H1 (cell line): ENCODE measurements around the gene SYT14. TPM values are rescaled to one million over a fixed set of nuclear protein-coding genes. Genes with fewer than 3 reads are reported as not detected.
A peak's percentile ranks its signal among the peaks of the same experiment; 100 is the strongest.

Experiments used
- CTCF ChIA-PET: fragments of 300-600 bp; sonication (Branson Sonifier 250); formaldehyde crosslinking; loops from one replicate; lab custom pipeline; 2021; ENCODE audit not compliant: partially characterized antibody; lab: Charles Lee
- POLR2A ChIA-PET: fragments of 300-600 bp; sonication (Branson Sonifier 250); formaldehyde crosslinking; loops from one replicate; lab custom pipeline; 2021; ENCODE audit warnings: inconsistent platforms; ENCODE audit not compliant: partially characterized antibody; lab: Charles Lee
- DNase-seq, 2 experiments: peaks; one replicate each; pipeline versions ENCODE4 v3.0.0 to v3.0.0-alpha.2; 2010 to 2022; ENCODE audit warnings: low spot score in 2 of 2, low read depth in 1 of 2, mixed read lengths in 1 of 2
- FAIRE-seq: peaks from 2 replicates; lab custom pipeline; 2011; peaks lifted over from hg19 to GRCh38; lab: Jason Lieb, UNC
- H2AFZ ChIP-seq: 2 replicates; pipeline ENCODE4 v1.8.1; 2012; ENCODE audit warnings: low read length, inconsistent platforms
- H2AK5ac ChIP-seq: 2 replicates; pipeline ENCODE4 v1.6.1; 2013; ENCODE audit warnings: low read depth, low read length
- H2BK120ac ChIP-seq: replicated peaks from 2 replicates; pipeline ENCODE3; 2013; ENCODE audit warnings: low read depth, low read length, inconsistent platforms
- H2BK12ac ChIP-seq: 2 replicates; pipeline ENCODE4 v1.6.1; 2013; ENCODE audit warnings: low read depth, low read length
- H2BK15ac ChIP-seq: 2 replicates; pipeline ENCODE4 v1.6.1; 2013; ENCODE audit warnings: low read length
- H2BK20ac ChIP-seq: 2 replicates; pipeline ENCODE4 v1.6.1; 2013; ENCODE audit warnings: low read length
- H2BK5ac ChIP-seq: 2 replicates; pipeline ENCODE4 v1.6.1; 2013; ENCODE audit warnings: low read depth, low read length
- H3K14ac ChIP-seq: 2 replicates; pipeline ENCODE4 v1.6.1; 2013; ENCODE audit warnings: inconsistent platforms; ENCODE audit not compliant: insufficient read length
- H3K18ac ChIP-seq: 2 replicates; pipeline ENCODE4 v1.6.1; 2013; ENCODE audit warnings: low read length; ENCODE audit errors: extremely low read depth
- H3K23ac ChIP-seq: 2 replicates; pipeline ENCODE4 v1.6.1; 2013; ENCODE audit warnings: inconsistent platforms; ENCODE audit not compliant: insufficient read length
- H3K23me2 ChIP-seq: 2 replicates; pipeline ENCODE4 v1.6.1; 2013; ENCODE audit warnings: low read depth, low read length
- H3K27ac ChIP-seq: 2 replicates; pipeline ENCODE4 v1.6.1; 2011; ENCODE audit warnings: low read depth, low read length, inconsistent platforms
- H3K27me3 ChIP-seq, 4 experiments: replicated peaks in 1 of 4; 1 replicate in 1 of 4; 2 replicates in 3 of 4; pipeline versions ENCODE4 v1.6.1 to v1.8.1; 2011 to 2013; ENCODE audit warnings: low read length in 3 of 4, mild to moderate bottlenecking in 3 of 4, inconsistent platforms in 2 of 4, mixed read lengths in 2 of 4, moderate library complexity in 1 of 4; ENCODE audit not compliant: control insufficient read depth in 3 of 4, insufficient read depth in 3 of 4; ENCODE audit errors: extremely low read depth in 1 of 4
- H3K36me3 ChIP-seq, 4 experiments: 2 replicates each; pipeline versions ENCODE4 v1.6.1 to v1.8.1; 2011 to 2013; ENCODE audit warnings: mild to moderate bottlenecking in 4 of 4, low read length in 3 of 4, moderate library complexity in 2 of 4, control low read depth in 1 of 4, inconsistent platforms in 1 of 4; ENCODE audit not compliant: insufficient read depth in 4 of 4, control insufficient read depth in 2 of 4
- H3K4ac ChIP-seq: replicated peaks from 2 replicates; pipeline ENCODE3; 2013; ENCODE audit warnings: low read length, low read depth, mixed read lengths, inconsistent platforms; ENCODE audit not compliant: insufficient read length
- H3K4me1 ChIP-seq, 4 experiments: replicated peaks in 1 of 4; 1 replicate in 1 of 4; 2 replicates in 3 of 4; pipeline versions ENCODE4 v1.6.1 to v1.8.1; 2011 to 2013; ENCODE audit warnings: low read length in 3 of 4, inconsistent platforms in 2 of 4, mixed read lengths in 1 of 4; ENCODE audit not compliant: insufficient read depth in 4 of 4, control insufficient read depth in 3 of 4
- H3K4me2 ChIP-seq, 2 experiments: 2 replicates each; pipeline versions ENCODE4 v1.6.1 to v1.8.1; 2011 to 2013; ENCODE audit warnings: low read depth in 2 of 2, low read length in 2 of 2, control low read depth in 1 of 2, inconsistent platforms in 1 of 2, mild to moderate bottlenecking in 1 of 2; ENCODE audit not compliant: insufficient read depth in 1 of 2
- H3K4me3 ChIP-seq, 4 experiments: fragments of 200-600, 300-600 bp in 1 of 4; sonication (generic), shearing (Covaris generic), sonication (Bioruptor Twin) in 1 of 4; 2 replicates each; pipeline versions ENCODE4 v1.5.1 to v1.8.1; 2011 to 2016; ENCODE audit warnings: low read length in 4 of 4, low read depth in 3 of 4, control low read depth in 2 of 4, inconsistent platforms in 2 of 4, mild to moderate bottlenecking in 2 of 4, mixed read lengths in 1 of 4, moderate library complexity in 1 of 4; ENCODE audit not compliant: insufficient read depth in 2 of 4; ENCODE audit errors: extremely low read depth in 1 of 4
- H3K56ac ChIP-seq: replicated peaks from 2 replicates; pipeline ENCODE3; 2013; ENCODE audit warnings: low read depth, mild to moderate bottlenecking, mixed read lengths, low read length, inconsistent platforms; ENCODE audit not compliant: insufficient read length
- H3K79me1 ChIP-seq: 2 replicates; pipeline ENCODE4 v1.6.1; 2013; ENCODE audit warnings: low read depth, low read length, control low read depth
- H3K79me2 ChIP-seq, 2 experiments: 2 replicates each; pipeline versions ENCODE4 v1.6.1 to v1.8.1; 2012 to 2013; ENCODE audit warnings: low read length in 2 of 2, mild to moderate bottlenecking in 2 of 2, inconsistent platforms in 1 of 2; ENCODE audit not compliant: insufficient read depth in 2 of 2, control insufficient read depth in 1 of 2
- H3K9ac ChIP-seq, 4 experiments: replicated peaks in 1 of 4; 1 replicate in 1 of 4; 2 replicates in 3 of 4; pipeline versions ENCODE4 v1.6.1 to v1.8.1; 2011 to 2013; ENCODE audit warnings: low read depth in 3 of 4, low read length in 3 of 4, control low read depth in 2 of 4, mild to moderate bottlenecking in 2 of 4, moderate library complexity in 2 of 4, inconsistent platforms in 1 of 4; ENCODE audit errors: extremely low read depth in 1 of 4
- H3K9me3 ChIP-seq, 2 experiments: 2 replicates each; pipeline versions ENCODE4 v1.6.1 to v1.8.1; 2012 to 2013; ENCODE audit warnings: mild to moderate bottlenecking in 2 of 2, moderate library complexity in 2 of 2, control low read depth in 1 of 2, inconsistent platforms in 1 of 2, low read depth in 1 of 2, low read length in 1 of 2, mixed read lengths in 1 of 2; ENCODE audit not compliant: insufficient read depth in 2 of 2
- H4K20me1 ChIP-seq, 2 experiments: replicated peaks in 1 of 2; 2 replicates each; pipeline versions ENCODE3 to v1.8.1; 2011 to 2013; ENCODE audit warnings: inconsistent platforms in 2 of 2, low read length in 2 of 2, mild to moderate bottlenecking in 1 of 2; ENCODE audit not compliant: insufficient read depth in 2 of 2, control insufficient read depth in 1 of 2
- H4K5ac ChIP-seq: 2 replicates; pipeline ENCODE4 v1.6.1; 2013; ENCODE audit warnings: low read length, low read depth, mixed read lengths, inconsistent platforms; ENCODE audit not compliant: insufficient read length
- H4K8ac ChIP-seq: 2 replicates; pipeline ENCODE4 v1.8.0; 2013; ENCODE audit warnings: mild to moderate bottlenecking, moderate library complexity, low read length, inconsistent platforms; ENCODE audit not compliant: insufficient read depth; ENCODE audit errors: extremely low read depth
- H4K91ac ChIP-seq: replicated peaks from 2 replicates; pipeline ENCODE3; 2013; ENCODE audit warnings: low read length, mixed read lengths, inconsistent platforms; ENCODE audit not compliant: insufficient read length
- ATF3 ChIP-seq: IDR thresholded peaks from 2 replicates; pipeline ENCODE4 v1.6.1; 2011; ENCODE audit warnings: low read depth, mild to moderate bottlenecking, low read length; ENCODE audit not compliant: insufficient read depth
- CEBPB ChIP-seq: IDR thresholded peaks from 2 replicates; pipeline ENCODE4 v1.6.1; 2012; ENCODE audit warnings: low read depth, low read length
- RAD21 ChIP-seq, 2 experiments: IDR thresholded peaks in 1 of 2; conservative IDR thresholded peaks in 1 of 2; 2 replicates each; pipeline ENCODE4 v1.6.1; 2011; ENCODE audit warnings: low read depth in 2 of 2, low read length in 2 of 2, improper control_type of control experiment in 1 of 2, inconsistent platforms in 1 of 2, mild to moderate bottlenecking in 1 of 2, moderate library complexity in 1 of 2
- TBP ChIP-seq: IDR thresholded peaks from 2 replicates; pipeline ENCODE4 v1.6.1; 2011; ENCODE audit warnings: low read depth, low read length, improper control_type of control experiment
- WGBS, 2 experiments: shearing (Covaris generic) in 1 of 2; methylation state at CpG; one replicate each; pipeline versions ENCODE4 v1.1.6 to v1.1.7; 2013 to 2015; ENCODE audit warnings: low lambda C conversion rate in 2 of 2, mixed read lengths in 2 of 2, inconsistent platforms in 1 of 2, low coverage in 1 of 2, missing lambda C conversion rate in 1 of 2; ENCODE audit not compliant: insufficient replicate concordance in 2 of 2, insufficient coverage in 1 of 2, insufficient read length in 1 of 2; ENCODE audit errors: extremely low coverage in 1 of 2, missing lambda C conversion rate in 1 of 2; 5-methylcytosine and 5-hydroxymethylcytosine counted together
- polyA plus RNA-seq, 7 experiments: library from polyadenylated mRNA; depleted of rRNA in 3 of 7; stranded (reverse) in 5 of 7; unstranded in 2 of 7; fragments of >200 nt in 5 of 7; fragments of 200-250 nt in 2 of 7; gene quantifications; 1 replicate in 5 of 7; 2 replicates in 1 of 7; 4 replicates in 1 of 7; pipeline versions ENCODE4 v1.2.1 to v1.2.3, GENCODE V29; 2011 to 2013; ENCODE audit warnings: missing spikeins in 2 of 7, mixed read lengths in 2 of 7
- total RNA-seq: library from RNA; stranded (reverse); fragmentation: NEBNext Ultra II Directional; extraction: Animal tissue kit (Norgen Biotek cat#: 25700); gene quantifications from 2 replicates; pipeline ENCODE4 v1.2.1, GENCODE V29; 2021
- TF ChIP-seq, protein P1 (sequence below), 3 experiments: IDR thresholded peaks; 1 replicate in 2 of 3; 2 replicates in 1 of 3; pipeline versions ENCODE4 v1.5.1 to v1.6.1; 2011; ENCODE audit warnings: low read length in 3 of 3, mild to moderate bottlenecking in 3 of 3, inconsistent platforms in 2 of 3, low read depth in 1 of 3, moderate library complexity in 1 of 3; ENCODE audit not compliant: insufficient read depth in 1 of 3; ENCODE audit errors: control extremely low read depth in 1 of 3

Gene SYT14
- total and polyA plus RNA-seq, 2 of the 8 experiments (the other 6 are each of a cell fraction or from before 2014, with no cell fraction given) = 2.3 to 18.4 TPM

DNA sequence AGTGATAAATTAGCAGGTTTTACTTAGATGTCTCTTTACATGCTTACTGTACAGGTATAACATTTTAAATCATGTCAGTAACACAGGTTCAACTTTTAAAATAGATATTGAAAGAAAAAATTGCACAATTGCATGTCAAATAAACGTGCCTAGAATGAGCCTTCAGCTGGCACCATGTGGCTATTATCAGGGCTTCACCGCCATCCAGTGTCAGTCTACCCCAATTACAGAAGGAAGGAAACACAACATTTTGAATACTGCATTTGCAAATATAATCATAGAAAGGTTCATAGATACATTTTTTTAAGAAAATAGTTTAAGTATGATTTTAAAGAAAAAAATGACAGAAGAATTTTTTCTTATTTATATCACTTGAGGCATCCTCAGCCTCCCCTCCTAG lies 247.0 kb downstream of the SYT14 start:
- Histone ChIP-seq H2BK120ac (no peak overlapping the region), H3K4me1 (no peaks in the 10 kb centered on the region), H3K27me3 (no peaks in the 10 kb centered on the region), H2AFZ (no peak overlapping the region), H3K9ac (no peak overlapping the region), H3K23me2 (no peaks in the 10 kb centered on the region), H2BK5ac (no peak overlapping the region), H3K79me1 (no peaks in the 10 kb centered on the region), H3K4me3 (no peak overlapping the region), H2AK5ac (no peak overlapping the region), H3K4me2 (no peak overlapping the region), H4K20me1 (no peaks in the 10 kb centered on the region), H3K18ac (no peak overlapping the region), H3K36me3 (no peaks in the 10 kb centered on the region), H3K14ac (no peak overlapping the region), H3K23ac (no peak overlapping the region), H3K4ac (no peak overlapping the region), H4K8ac (no peak overlapping the region), H4K5ac (no peak overlapping the region), H2BK15ac (no peak overlapping the region), H2BK12ac (no peak overlapping the region), H2BK20ac (no peak overlapping the region), H3K79me2 (no peaks in the 10 kb centered on the region), H3K56ac (no peak overlapping the region), H3K27ac (no peak overlapping the region), H3K9me3 (no peaks in the 10 kb centered on the region), H4K91ac (no peak overlapping the region)
- CTCF ChIA-PET = interaction anchor here (0.8 to 2.0 kb wide), 9 partner anchors 9 to 325 kb away, joined by 3 to 7 read pairs (median 4); no protein-coding TSS in a partner anchor
- FAIRE-seq (no peak), DNase-seq (no peak)
- POLR2A ChIA-PET = interaction anchor here (0.8 kb wide), 1 partner anchor 71 kb away, joined by 3 read pairs; no protein-coding TSS in a partner anchor
- WGBS, 2 experiments = 63% methylated on average over 2 of the region's 2 CpGs; no CpG with 5 or more reads in 1 of the 2 experiments
- TF ChIP-seq, protein P1, sequence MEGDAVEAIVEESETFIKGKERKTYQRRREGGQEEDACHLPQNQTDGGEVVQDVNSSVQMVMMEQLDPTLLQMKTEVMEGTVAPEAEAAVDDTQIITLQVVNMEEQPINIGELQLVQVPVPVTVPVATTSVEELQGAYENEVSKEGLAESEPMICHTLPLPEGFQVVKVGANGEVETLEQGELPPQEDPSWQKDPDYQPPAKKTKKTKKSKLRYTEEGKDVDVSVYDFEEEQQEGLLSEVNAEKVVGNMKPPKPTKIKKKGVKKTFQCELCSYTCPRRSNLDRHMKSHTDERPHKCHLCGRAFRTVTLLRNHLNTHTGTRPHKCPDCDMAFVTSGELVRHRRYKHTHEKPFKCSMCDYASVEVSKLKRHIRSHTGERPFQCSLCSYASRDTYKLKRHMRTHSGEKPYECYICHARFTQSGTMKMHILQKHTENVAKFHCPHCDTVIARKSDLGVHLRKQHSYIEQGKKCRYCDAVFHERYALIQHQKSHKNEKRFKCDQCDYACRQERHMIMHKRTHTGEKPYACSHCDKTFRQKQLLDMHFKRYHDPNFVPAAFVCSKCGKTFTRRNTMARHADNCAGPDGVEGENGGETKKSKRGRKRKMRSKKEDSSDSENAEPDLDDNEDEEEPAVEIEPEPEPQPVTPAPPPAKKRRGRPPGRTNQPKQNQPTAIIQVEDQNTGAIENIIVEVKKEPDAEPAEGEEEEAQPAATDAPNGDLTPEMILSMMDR (IDR thresholded peaks at IDR 0.05; ENCODE audit: control extremely low read depth in 1 of 3, insufficient read depth in 1 of 3, low read depth in 1 of 3, low read length in 3 of 3) = peak in 2 of 3 experiments; percentile 40 to 49; a peak in 3 of 4 replicates
- TF ChIP-seq TBP (no peak), CEBPB (peak; percentile 50), RAD21 (IDR thresholded peaks at IDR 0.05 in 1 of 2, conservative IDR thresholded peaks at IDR 0.05 in 1 of 2; ENCODE audit: low read depth in 2 of 2, low read length in 2 of 2) (peak; percentile 80 to 81), ATF3 (no peak)
- TF ChIP-seq, all 59 proteins: peak for 3
